SK-N-MC (cell line): ENCODE data around the gene APBA2.

Experiments
- DNase-seq: peaks from one replicate; pipeline ENCODE4 v3.0.0-alpha.2; 2011; ENCODE audit warnings: low read depth, low spot score
- H3K27ac ChIP-seq: fragments of 200-600 bp; sonication (generic); 2 replicates; pipeline ENCODE4 v1.5.1; 2016; ENCODE audit warnings: mixed run types
- H3K36me3 ChIP-seq: fragments of 200-600 bp; sonication (generic); 2 replicates; pipeline ENCODE4 v1.6.1; 2017; ENCODE audit warnings: antibody characterized with exemption, low read length, mixed read lengths; ENCODE audit not compliant: insufficient read depth
- H3K4me3 ChIP-seq: fragments of 200-600 bp; sonication (generic); 2 replicates; pipeline ENCODE4 v1.5.1; 2016
- H3K9ac ChIP-seq: fragments of 200-600 bp; sonication (generic); 2 replicates; pipeline ENCODE4 v1.8.0; 2017; ENCODE audit warnings: mixed run types, mixed read lengths; ENCODE audit not compliant: insufficient read length
- H3K9me3 ChIP-seq: fragments of 200-600 bp; sonication (generic); 2 replicates; pipeline ENCODE4 v1.6.1; 2017; ENCODE audit warnings: low read depth, mild to moderate bottlenecking, antibody characterized with exemption, low read length, moderate library complexity, mixed read lengths
- EZH2 ChIP-seq: fragments of 200-600 bp; sonication (generic); IDR thresholded peaks from one replicate; pipeline ENCODE4 v1.6.1; 2017; ENCODE audit warnings: antibody characterized with exemption
- FOXP2 ChIP-seq: optimal IDR thresholded peaks from 2 replicates; pipeline ENCODE3; 2011; ENCODE audit warnings: mild to moderate bottlenecking, moderate library complexity; ENCODE audit not compliant: insufficient read depth; ENCODE audit errors: extremely low read length, control extremely low read depth
- POLR2AphosphoS5 ChIP-seq: IDR thresholded peaks from 2 replicates; pipeline ENCODE4 v1.6.1; 2012; ENCODE audit warnings: mild to moderate bottlenecking, low read depth, low read length, borderline replicate concordance

The APBA2 gene

DNA sequence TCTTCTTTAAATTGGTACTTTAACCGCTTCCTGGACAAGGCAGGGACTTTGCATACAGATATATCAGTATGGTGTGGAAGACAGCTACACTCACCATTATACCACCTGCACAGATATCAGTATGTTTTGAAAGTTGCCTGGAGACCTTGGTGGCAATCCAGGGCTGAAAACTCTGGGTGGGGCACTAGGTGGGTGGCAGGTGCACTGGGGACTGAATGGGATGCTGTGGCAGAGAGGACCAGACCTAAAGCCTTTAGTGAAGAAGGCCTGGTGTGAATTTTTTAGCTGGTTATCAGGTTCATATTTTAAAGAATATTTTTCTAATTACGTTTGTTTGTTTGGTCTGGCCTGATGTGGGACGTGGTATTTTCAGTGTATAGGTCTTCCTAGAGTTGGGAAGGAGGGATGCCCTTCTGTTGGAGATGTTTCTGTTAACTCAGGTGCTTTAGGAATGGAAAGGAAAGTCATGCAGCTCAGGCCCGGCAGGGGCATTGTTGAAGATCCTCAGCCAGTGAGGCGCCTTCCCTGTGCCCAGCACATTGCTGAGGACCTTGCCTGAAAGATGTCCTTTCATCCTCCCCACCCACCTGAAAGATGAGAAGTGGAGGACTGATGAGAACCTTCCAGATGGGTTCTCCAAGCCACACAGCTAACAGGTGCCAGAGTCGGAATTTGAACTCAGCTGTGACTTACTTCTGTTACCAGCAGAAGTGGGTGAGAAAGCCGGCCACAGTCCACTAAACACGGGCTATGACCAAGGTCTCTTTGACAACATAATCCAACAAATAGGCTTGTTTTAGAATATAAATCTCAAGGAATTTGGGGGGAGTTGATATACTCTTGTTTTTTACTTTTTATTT, 77.3 kb downstream of the APBA2 start:
- Histone ChIP-seq H3K9me3 (no peaks in the 10 kb centered on the region), H3K9ac (no peak overlapping the region), H3K4me3 (no peak overlapping the region), H3K27ac (no peak overlapping the region), H3K36me3 (no peaks in the 10 kb centered on the region)
- no peak for DNase-seq
- TF ChIP-seq EZH2, result no peak
- no peak for TF ChIP-seq POLR2AphosphoS5
- TF ChIP-seq FOXP2, result no peak

DNA sequence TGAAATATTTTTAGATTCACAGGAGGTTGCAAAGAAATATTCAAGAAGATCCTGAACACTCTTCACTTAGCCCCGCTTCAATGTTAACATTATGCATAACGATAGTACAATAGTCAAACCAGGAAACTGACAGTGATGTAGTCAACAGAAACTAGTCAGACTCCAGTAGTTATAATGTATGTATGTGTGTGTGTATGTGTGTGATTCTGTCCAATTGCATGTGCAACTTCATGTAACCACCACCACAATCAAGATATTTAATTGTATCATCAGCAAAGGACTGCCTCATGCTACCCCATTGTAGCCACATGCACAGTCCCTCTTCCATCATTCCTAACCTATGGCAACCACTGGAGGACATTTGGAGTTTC, 77.9 kb downstream of the APBA2 start:
- no peak for DNase-seq
- no peak overlapping the region for H3K9ac ChIP-seq
- no peak for TF ChIP-seq EZH2
- TF ChIP-seq FOXP2, result no peak
- TF ChIP-seq POLR2AphosphoS5, result no peak
- H3K27ac ChIP-seq, result no peak overlapping the region
- no peak overlapping the region for H3K4me3 ChIP-seq
- H3K9me3 ChIP-seq, result no peaks in the 10 kb centered on the region
- no peaks in the 10 kb centered on the region for H3K36me3 ChIP-seq

DNA sequence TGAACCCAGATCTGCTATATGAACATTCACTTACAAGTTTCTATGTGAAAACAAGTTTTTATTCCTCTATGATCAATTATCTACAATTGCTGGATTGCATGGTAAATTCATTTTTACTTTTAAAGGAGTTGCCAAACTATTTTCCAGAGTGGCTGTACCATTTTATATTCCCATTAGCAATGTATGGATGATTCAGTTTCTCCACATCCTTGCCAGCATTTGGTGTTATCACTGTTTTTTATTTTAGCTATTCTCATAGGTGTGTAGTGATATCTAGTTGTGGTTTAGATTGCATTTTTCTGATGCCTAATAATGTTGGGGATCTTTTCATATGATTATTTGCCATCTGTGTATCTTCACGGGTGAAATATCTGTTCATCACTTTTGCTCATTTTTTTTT, 78.3 kb downstream of the APBA2 start:
- no peaks in the 10 kb centered on the region for H3K9me3 ChIP-seq
- DNase-seq, result no peak
- H3K36me3 ChIP-seq, result no peaks in the 10 kb centered on the region
- H3K4me3 ChIP-seq, result no peak overlapping the region
- no peak for TF ChIP-seq FOXP2
- no peak for TF ChIP-seq POLR2AphosphoS5
- no peak for TF ChIP-seq EZH2
- no peak overlapping the region for H3K27ac ChIP-seq
- no peak overlapping the region for H3K9ac ChIP-seq

DNA sequence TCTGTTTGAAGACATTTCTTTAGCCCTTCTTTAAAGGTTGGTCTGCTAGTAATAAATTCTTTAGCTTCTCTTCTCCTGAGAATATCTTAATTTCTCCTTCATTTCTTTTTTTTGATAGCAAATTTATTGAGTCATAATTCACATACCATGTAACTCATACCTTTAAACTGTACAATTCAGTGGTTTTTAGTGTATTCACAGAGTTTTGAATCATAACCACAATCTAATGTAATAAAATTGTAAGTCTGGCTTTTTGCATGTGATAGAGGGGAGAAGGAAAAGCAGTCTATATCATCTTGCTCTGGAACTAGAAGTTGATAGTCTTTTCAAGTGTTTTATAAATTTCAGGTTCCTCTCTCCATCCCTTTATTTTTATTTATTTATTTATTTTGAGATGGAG, 81.3 kb downstream of the APBA2 start:
- TF ChIP-seq FOXP2 (no peak), EZH2 (no peak), POLR2AphosphoS5 (no peak)
- no peak overlapping the region for H3K4me3 ChIP-seq
- no peak overlapping the region for H3K9ac ChIP-seq
- no peaks in the 10 kb centered on the region for H3K36me3 ChIP-seq
- DNase-seq, result no peak
- no peak overlapping the region for H3K27ac ChIP-seq
- no peaks in the 10 kb centered on the region for H3K9me3 ChIP-seq

DNA sequence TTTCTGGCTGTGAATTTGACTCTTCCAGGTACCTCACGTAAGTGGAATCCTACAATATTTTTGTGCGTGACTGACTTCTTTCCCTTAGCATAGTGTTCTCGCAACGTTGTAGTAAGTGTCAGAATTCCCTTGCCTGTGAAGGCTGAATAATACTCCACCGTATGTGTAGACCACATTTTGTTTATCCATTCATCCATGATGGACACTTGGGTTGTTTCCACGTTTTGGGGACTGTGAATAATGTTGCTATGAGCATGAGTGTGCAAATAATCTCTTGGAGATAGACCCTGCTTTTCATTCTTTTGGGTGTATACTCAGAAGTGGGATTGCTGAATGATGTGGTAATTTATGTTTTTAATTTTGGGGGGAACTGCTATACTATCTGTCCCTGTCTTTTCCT, 82.2 kb downstream of the APBA2 start:
- Histone ChIP-seq H3K9me3 (no peaks in the 10 kb centered on the region), H3K4me3 (no peak overlapping the region), H3K9ac (no peak overlapping the region), H3K36me3 (no peaks in the 10 kb centered on the region), H3K27ac (no peak overlapping the region)
- no peak for DNase-seq
- TF ChIP-seq POLR2AphosphoS5 (no peak), EZH2 (no peak), FOXP2 (no peak)

DNA sequence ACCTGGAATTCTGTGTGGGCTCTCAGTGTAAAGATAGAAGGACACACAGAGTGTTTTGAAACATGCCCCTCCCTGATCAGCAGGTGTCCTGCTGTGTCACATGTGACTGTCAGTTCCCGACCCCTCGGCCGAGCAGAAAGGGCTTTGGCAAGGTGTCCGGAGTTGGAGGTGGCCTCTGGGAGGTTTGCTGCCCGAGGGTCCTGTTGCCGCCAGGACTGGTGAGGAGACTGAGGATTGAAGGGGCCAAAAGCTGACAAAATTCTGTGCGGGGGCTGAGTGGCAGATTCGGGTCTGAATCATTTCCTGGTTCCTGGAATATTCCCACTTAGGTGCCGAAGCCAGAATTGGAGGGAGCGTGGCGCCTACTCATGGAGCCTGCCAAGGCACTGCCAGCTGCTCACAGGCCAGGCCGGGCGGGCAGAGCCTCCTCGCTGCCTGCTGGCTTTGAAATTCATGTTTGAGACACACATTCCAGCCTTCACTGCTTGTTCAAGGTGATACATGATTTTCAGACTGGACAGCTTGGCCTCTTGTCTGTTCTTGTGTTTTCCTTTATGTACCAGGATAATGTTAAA, 83.8 kb downstream of the APBA2 start:
- DNase-seq, result no peak
- TF ChIP-seq EZH2 (no peak), FOXP2 (no peak)
- Histone ChIP-seq H3K9me3 (no peaks in the 10 kb centered on the region), H3K9ac (no peak overlapping the region), H3K4me3 (no peak overlapping the region), H3K36me3 (no peaks in the 10 kb centered on the region), H3K27ac (no peak overlapping the region)

DNA sequence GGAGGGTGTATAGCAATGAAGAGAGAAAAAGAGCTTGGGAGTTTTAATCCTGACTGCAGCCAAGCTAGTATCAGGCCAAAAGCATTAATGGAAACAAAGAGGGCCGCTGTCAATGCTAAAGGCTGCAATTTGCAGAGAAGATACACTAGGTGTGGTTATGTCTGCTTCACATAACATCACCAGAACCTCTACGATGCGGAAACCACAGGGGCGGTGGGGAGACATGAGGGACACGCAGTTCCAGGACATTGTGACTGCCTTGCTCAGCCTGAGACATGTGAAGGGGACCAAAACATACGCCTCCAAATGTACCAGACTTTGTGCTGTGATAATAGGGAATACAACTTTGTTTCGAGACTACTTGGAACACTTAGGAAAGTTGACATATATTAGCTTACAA, 88.4 kb downstream of the APBA2 start:
- no peaks in the 10 kb centered on the region for H3K36me3 ChIP-seq
- DNase-seq, result no peak
- H3K9ac ChIP-seq, result no peak overlapping the region
- no peak for TF ChIP-seq FOXP2
- TF ChIP-seq EZH2, result no peak
- H3K4me3 ChIP-seq, result no peak overlapping the region
- H3K27ac ChIP-seq, result no peak overlapping the region
- no peaks in the 10 kb centered on the region for H3K9me3 ChIP-seq

DNA sequence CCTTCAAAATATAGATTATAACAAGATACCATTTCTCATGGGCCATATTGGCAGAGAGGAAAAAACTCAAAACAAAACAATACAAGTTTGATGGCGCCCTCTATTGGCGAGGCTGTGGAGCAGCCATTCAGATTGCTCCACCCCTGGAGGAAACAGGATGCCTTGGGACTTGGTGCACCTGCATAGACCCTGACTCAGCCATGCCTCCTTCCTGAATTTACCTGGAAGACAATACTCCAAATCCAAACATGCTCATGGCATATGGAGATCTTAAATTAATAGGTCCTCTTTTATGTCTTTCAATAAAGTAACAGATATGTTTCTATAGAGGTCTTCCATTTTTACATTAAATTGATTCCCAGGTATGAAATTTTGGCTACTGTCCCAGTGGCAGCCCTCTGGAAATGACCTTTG, 90.0 kb downstream of the APBA2 start:
- Histone ChIP-seq H3K4me3 (no peak overlapping the region), H3K9me3 (no peaks in the 10 kb centered on the region), H3K9ac (no peak overlapping the region), H3K27ac (no peak overlapping the region), H3K36me3 (no peaks in the 10 kb centered on the region)
- TF ChIP-seq FOXP2 (no peak), POLR2AphosphoS5 (no peak), EZH2 (no peak)
- DNase-seq, result no peak
